Vagina (tissue), 2 donors: ENCODE results near the gene JUN.

ENCODE experiments used
- CTCF ChIP-seq, 3 experiments: fragments of 450-650 bp in 2 of 3; fragments of 200-600 bp in 1 of 3; sonication (generic) in 1 of 3; IDR thresholded peaks; one replicate each; pipeline ENCODE4 v1.5.1; 2017 to 2019; ENCODE audit warnings: antibody characterized with exemption in 3 of 3, mild to moderate bottlenecking in 2 of 3, moderate library complexity in 2 of 3
- POLR2AphosphoS5 ChIP-seq, 2 donors: sonication (generic); formaldehyde crosslinking; IDR thresholded peaks; one replicate each; pipeline ENCODE4 v1.9.0; 2017; ENCODE audit warnings: antibody characterized with exemption in 2 of 2, mild to moderate bottlenecking in 2 of 2, low read depth in 1 of 2; ENCODE audit not compliant: insufficient read depth in 1 of 2

GRCh38 chr1:58748666-58749065 is 35.2 kb downstream of the JUN start:
- TF ChIP-seq CTCF (IDR thresholded peaks at IDR 0.05): no peak
- no peak for TF ChIP-seq POLR2AphosphoS5 (IDR thresholded peaks at IDR 0.05; ENCODE audit: insufficient read depth in 1 of 2, low read depth in 1 of 2)
